Stimulated activated CD4-positive, alpha-beta T cell treated with anti-CD3 and anti-CD28 coated beads, Interleukin-15, amount 100 ng/mL, for 24 hours (primary cell): ENCODE measurements around the gene EYS.
"Not testable (repeated sequence)": the region's sequence is repeated elsewhere in the genome, so short reads cannot be mapped to it uniquely, and the experiment has no call there.

Source experiments
- DNase-seq: peaks from one replicate; pipeline ENCODE4 v3.0.0-alpha.2; 2020

The EYS gene

GRCh38 chr6:63800386-63800785 is 1906.6 kb downstream of the EYS start:
- DNase-seq: not testable (repeated sequence)

- no peak for DNase-seq
Measured at GRCh38 chr6:63799813-63800212, 1907.2 kb downstream of the EYS start.

GRCh38 chr6:63799313-63799712 is 1907.7 kb downstream of the EYS start:
- DNase-seq: no peak

GRCh38 chr6:63798378-63798777 is 1908.6 kb downstream of the EYS start:
- no peak for DNase-seq

- DNase-seq: no peak
Measured at GRCh38 chr6:63797721-63798120, 1909.3 kb downstream of the EYS start.

- no peak for DNase-seq
Measured at GRCh38 chr6:63795826-63796225, 1911.2 kb downstream of the EYS start.

- no peak for DNase-seq
Measured at GRCh38 chr6:63795006-63795405, 1912.0 kb downstream of the EYS start.

GRCh38 chr6:63793465-63794137 is 1913.4 kb downstream of the EYS start:
- DNase-seq: no peak

GRCh38 chr6:63792736-63793464 is 1914.1 kb downstream of the EYS start:
- DNase-seq: no peak

- DNase-seq: no peak
Measured at GRCh38 chr6:63790334-63790733, 1916.7 kb downstream of the EYS start.

- DNase-seq: no peak
Measured at GRCh38 chr6:63789699-63790098, 1917.3 kb downstream of the EYS start.

- DNase-seq: no peak
Measured at GRCh38 chr6:63788569-63788968, 1918.5 kb downstream of the EYS start.

GRCh38 chr6:63787021-63787420 is 1920.0 kb downstream of the EYS start:
- DNase-seq: no peak

GRCh38 chr6:63785006-63785405 is 1922.0 kb downstream of the EYS start:
- DNase-seq: no peak

- no peak for DNase-seq
Measured at GRCh38 chr6:63783096-63783495, 1923.9 kb downstream of the EYS start.

GRCh38 chr6:63774961-63775360 is 1932.1 kb downstream of the EYS start:
- no peak for DNase-seq

- DNase-seq: no peak
Measured at GRCh38 chr6:63773200-63773599, 1933.8 kb downstream of the EYS start.

- no peak for DNase-seq
Measured at GRCh38 chr6:63765828-63766227, 1941.2 kb downstream of the EYS start.

GRCh38 chr6:63764318-63764916 is 1942.6 kb downstream of the EYS start:
- no peak for DNase-seq

- DNase-seq: no peak
Measured at GRCh38 chr6:63760199-63760598, 1946.8 kb downstream of the EYS start.

GRCh38 chr6:63759605-63760105 is 1947.4 kb downstream of the EYS start:
- DNase-seq: no peak

- DNase-seq: no peak
Measured at GRCh38 chr6:63757826-63758225, 1949.2 kb downstream of the EYS start.

- DNase-seq: not testable (repeated sequence)
Measured at GRCh38 chr6:63757275-63757674, 1949.8 kb downstream of the EYS start.

GRCh38 chr6:63750400-63750799 is 1956.6 kb downstream of the EYS start:
- DNase-seq: no peak
